GM19438 (cell line): ENCODE measurements around the gene TYMP.

Source experiments
- ATAC-seq: cut with Tn5 transposase; IDR thresholded peaks from one replicate; pipeline ENCODE4 v1.9.1; 2021; ENCODE audit warnings: low read depth; ENCODE audit not compliant: unreplicated experiment

TYMP gene

DNA sequence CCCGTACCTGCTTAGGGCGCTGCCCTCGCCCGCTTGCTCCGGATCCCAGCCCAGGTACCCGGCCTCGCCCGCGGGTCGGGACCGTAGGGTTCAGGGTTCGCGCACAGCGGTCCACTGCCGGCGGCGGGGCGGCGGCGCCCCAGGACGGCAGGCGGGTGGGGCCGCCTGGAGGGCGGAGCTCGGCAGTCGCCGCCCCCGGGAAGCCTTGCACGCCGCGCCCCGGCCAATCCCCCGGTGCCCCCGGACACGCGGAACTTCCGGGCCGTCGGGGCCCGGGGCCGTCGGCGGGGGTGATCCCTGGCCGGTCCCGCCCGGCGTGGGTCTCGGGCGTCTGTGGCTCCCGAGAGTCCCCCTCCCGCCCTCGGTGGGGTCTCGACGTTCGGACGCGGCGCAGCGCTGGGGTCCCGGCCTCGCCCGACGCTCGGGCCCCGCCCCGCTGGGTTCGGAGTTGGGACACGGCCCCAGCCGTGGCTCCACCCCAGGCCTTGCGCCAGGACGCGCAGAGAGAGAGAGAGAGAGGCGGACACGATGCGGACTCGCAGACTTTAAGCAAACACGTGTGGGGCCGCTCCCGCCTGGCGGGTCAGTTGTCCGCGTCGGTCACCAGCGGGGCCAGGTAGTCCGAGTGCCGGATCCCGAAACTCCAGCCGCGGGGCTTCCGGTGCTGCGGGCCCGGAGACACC lies at the start of gene TYMP:
Gene TYMP (minus strand): TSS at position 116 of the 683 bp plus-strand sequence. CDS start 303 bp downstream, outside the sequence.
- no peak for ATAC-seq

GRCh38 chr22:50578776-50579310 lies 49.0 kb upstream of the TYMP start:
- ATAC-seq: no peak

- no peak for ATAC-seq
These were observed 48.4 kb upstream of the TYMP start, which contains the start of gene CPT1B for GRCh38 chr22:50577987-50578775. TSS of gene CPT1B (minus strand) at chr22:50578427. CDS start at chr22:50577915, 512 bp downstream.

GRCh38 chr22:50577697-50577986 lies 47.8 kb upstream of the TYMP start:
- ATAC-seq: no peak

DNA sequence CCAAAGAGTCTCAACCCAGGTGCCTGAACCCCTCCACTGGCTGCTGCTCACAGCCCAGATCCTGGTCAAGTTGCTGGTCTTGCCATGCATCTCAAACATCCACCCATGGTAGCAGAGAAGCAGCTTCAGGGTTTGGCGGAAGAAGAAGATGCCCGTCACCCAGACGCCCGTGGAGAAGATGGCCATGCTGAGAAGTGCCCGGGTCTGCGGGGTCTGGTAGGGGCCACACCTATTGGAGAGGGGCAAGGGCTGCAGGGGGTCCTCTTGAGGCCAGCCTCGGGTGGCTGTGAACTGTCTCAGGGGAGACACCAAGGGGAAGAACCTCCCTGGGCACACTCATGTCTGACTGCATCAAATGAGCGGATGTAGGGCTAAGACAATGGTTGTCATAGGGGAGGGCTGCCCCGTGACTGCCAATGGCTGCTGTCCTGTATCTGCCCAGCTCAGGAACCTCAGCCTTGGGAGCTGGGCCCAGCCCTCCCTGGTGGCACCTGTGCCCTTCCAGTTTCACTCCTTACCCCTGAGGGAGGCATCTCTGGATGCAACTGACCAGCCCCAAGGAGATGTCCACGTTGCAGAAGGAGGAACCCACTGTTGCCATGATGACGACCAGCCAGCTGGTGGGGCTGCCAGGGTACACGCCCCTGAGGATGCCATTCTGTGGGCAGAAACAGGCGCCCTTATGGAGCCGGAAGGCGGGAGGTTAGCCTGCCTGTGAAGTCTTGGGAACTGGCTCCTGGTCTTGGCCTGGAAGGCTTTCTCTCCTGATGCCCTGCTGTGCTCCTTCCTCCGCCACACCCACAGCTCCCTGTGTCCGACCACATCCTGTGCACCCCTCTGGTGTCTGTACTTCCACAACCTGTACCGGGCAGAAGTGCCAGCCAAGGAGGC lies 47.2 kb upstream of the TYMP start:
- ATAC-seq: no peak

GRCh38 chr22:50576070-50576469 lies 46.3 kb upstream of the TYMP start:
- no peak for ATAC-seq

DNA sequence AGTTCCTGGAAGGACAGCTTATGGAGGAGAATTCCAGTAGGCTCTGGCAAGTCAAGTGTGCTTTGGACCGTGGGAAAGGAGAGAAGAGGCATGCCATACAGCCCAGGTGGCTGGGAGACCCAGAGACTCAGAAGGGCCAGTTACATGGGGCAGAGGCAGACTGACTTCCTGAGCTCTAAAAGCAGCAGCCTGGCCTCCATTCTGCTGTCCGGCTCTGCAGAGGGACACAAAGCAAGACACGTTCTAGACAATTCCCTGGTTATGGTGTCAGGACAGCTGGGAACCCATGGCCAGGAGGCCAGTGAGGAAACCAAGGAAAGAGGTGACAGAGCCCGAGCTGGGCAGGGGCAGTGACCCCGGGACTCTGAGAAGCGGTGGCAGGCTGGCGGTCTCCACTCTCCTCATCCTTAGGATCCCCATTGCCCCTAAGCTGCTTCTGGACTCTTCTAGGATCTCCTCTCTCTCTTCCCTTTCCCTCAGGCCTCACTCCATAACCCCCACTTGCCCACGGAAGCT lies 45.7 kb upstream of the TYMP start:
- no peak for ATAC-seq

GRCh38 chr22:50574383-50574755 lies 44.6 kb upstream of the TYMP start:
- ATAC-seq: no peak

GRCh38 chr22:50573491-50574382 lies 43.9 kb upstream of the TYMP start:
- no peak for ATAC-seq

GRCh38 chr22:50572965-50573364 lies 43.2 kb upstream of the TYMP start:
- no peak for ATAC-seq

- no peak for ATAC-seq
These were observed 41.7 kb upstream of the TYMP start for GRCh38 chr22:50571264-50572175.

GRCh38 chr22:50570861-50571260 lies 41.0 kb upstream of the TYMP start:
- no peak for ATAC-seq

DNA sequence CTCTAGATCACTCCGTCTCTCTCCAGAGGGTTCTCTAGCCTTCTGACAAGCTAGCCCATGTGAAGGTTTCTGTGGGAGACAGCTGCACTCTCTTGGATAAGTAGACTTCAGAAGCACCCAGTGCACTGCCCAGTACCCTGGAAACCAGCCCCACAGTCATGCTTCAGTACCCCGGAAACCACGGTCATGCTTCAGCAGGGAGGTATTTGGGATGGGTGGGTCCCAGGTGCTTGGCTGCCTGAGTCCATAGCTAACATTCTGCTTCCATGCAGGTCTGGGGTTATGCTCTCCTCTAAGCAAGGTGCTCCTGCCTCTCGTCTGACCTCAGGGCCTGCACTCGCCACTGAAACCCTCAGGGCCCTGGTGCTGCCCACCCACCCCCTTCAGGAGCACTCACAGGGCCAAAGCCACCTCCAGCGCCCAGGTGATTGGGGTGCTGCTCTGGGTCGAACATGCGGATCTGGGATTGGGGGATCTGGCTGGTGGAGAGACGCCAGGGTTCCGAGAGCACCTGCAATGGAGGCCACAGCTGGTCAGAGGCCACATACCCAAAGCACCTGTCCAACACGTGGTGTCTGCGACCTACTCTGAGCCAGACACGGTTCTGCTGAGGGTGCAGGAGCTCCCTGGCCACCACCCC lies 40.2 kb upstream of the TYMP start:
- ATAC-seq: no peak

GRCh38 chr22:50569041-50569459 lies 39.2 kb upstream of the TYMP start:
- no peak for ATAC-seq

DNA sequence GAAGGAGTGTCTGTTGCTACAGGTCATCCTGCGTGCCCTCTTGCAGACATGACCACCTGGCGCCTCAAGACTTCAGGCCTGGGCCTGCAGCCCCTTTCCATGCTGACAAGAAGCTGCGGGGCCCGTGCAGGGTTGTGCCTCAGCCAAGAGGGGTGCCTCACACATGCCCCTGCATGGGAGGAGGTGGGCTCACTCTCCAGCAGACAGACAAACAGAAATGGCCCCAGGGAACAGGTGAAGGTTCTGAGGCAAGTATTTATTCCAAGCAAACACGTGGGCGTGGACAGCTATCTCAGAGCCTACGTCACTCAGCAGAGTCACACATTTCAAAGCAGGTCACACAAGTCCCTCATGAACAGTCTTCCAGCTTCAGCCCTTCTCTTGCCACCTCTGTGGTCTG lies 38.8 kb upstream of the TYMP start:
- no peak for ATAC-seq

- no peak for ATAC-seq
These were observed 38.0 kb upstream of the TYMP start for GRCh38 chr22:50567721-50568252.

DNA sequence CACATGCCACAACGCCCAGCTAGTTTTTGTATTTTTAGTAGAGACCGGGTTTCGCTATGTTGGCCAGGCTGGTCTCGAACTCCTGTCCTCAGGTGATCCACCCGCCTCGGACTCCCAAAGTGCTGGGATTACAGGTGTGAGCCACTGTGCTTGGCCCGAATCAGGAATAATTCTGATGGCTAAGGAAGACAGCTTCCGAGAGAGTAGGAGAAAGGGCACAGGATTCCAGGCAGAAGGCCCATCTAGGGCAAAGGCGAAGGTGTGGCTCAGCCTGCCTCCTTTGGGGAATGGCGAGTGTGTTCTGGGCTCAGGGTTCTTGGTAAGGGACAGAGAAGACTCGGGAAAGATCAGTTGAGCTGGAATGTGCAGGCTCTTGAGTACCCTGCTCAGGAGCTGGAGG lies 34.5 kb upstream of the TYMP start:
- no peak for ATAC-seq
